Epithelial cell of esophagus (primary cell): Measurements from ENCODE around the gene RSPH9.
"Not testable (repeated sequence)": the region's sequence is repeated elsewhere in the genome, so short reads cannot be mapped to it uniquely, and the experiment has no call there.

Experiments used
- DNase-seq: peaks from one replicate; pipeline ENCODE4 v3.0.0; 2010; ENCODE audit warnings: low read depth
- H3K4me3 ChIP-seq: 2 replicates; pipeline ENCODE4 v1.5.1; 2011; ENCODE audit warnings: mild to moderate bottlenecking, low read length, control low read depth
- CTCF ChIP-seq: IDR thresholded peaks from 2 replicates; pipeline ENCODE4 v1.5.1; 2011; ENCODE audit warnings: low read depth, mild to moderate bottlenecking, low read length, control low read depth, inconsistent platforms; ENCODE audit not compliant: insufficient read depth; ENCODE audit errors: missing control alignments

Gene RSPH9

DNA sequence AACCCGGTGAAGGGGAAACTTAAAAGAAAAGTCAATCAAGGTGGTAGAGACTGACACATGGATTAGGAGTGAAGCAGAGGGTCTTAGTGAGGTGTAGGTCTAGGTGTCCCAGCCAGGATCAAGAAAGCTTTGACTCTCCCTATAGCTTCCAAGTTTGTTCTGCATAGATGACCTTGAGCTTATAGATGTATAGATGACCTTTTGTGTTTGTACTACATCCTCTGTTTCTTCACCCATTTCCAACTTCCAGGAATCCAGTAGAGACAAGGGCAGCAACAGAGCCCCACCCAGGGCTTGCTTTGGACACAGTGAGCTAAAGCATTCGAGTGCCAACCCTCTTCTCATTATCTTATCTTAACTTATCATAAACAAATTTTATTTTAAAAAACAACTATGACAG, 44.6 kb downstream of the RSPH9 start:
- no peak for TF ChIP-seq CTCF
- no peak overlapping the region for H3K4me3 ChIP-seq
- no peak for DNase-seq

DNA sequence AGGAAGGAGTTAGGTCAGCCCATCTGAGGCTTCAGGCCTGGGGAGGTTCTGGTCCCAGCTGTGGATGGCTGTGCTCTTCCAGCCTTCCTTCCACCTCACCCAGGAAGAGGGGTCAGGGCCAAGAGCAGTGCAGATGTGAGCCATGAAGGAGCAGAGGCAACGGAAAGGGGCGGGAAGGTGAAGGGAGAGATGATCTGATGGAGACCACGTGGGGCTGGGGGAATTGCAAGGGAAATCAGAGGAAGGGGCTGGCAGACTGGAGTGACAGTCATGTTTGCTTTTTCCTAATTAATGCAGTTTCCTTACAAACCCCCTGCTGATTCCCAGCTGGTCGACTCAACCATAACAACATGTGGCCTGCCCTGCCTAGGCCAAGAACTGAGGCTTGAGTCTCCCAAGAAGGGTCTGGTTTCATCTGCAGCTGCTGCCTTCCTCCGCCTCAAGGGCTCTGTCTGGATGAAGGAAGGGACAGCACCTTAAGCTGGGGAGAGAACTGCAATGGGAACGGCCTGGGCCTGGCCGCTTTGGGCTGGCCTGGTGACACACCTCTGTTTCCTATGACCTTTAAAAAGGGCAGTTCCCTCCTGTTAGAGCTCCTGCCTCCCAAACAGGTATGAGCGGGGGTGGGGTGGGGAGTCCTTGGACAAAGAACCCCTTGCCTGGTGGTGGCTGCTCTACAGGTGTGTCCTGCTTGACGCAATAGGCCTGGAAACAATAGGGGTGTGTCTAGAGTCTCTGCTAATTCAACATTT, 50.6 kb downstream of the RSPH9 start:
- no peak for TF ChIP-seq CTCF
- peak; percentile 41 for DNase-seq
- no peak overlapping the region for H3K4me3 ChIP-seq

DNA sequence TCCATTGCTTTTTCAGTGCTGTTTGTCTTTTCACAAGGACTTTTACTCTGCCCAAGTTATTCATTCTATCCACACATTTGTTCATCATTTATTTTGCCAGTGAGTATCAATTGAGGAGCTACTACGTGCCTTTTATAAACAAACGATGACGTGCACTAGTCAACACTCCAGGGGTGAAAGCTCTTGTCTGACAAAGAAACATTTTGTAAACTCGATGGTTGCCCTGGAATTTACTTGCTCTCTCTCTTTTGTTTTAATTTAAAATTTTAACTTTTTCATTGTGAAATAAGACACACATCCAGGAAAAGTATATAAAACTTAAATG, 51.1 kb downstream of the RSPH9 start:
- no peak for DNase-seq
- no peak overlapping the region for H3K4me3 ChIP-seq
- no peak for TF ChIP-seq CTCF

- H3K4me3 ChIP-seq: no peak overlapping the region
- no peak for TF ChIP-seq CTCF
- no peak for DNase-seq
Measured at GRCh38 chr6:43697421-43697820, 52.6 kb downstream of the RSPH9 start.

DNA sequence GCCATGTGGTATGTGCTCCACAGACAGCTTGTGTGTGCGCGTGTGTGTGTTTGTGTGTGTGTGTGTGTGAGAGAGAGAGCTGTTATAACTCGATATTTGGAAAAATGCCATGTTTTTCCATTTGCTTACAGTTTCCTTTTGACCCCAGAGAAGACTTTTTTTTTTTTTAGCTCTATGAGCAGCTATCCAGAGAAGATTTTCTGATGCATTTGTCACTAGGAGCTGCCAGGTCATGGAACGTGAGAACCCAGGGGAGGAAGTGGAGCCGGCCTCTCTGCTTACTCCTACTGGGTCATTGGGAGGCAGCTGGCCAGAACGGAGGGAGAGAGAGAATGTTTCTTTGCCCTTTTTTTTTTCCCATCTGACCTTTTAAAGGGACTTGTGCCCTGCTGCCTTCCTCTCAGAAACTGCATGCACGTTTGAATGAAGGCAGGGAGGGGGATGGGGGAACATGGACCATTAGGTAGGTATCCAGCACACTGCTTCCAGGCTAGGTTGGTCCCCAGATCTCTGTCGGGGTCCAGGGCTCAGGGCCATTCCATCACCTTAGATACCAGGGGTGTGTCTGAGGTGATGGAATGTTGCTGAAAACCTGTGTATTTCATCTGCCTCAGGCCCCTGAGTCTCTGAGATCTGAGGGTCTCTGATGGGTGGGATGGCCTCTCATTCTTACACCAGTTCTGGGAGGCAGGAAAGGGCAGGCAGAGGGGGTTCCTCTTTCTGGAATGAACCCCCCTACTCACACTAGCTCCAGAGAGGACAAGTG, 53.9 kb downstream of the RSPH9 start:
- no peak for DNase-seq
- TF ChIP-seq CTCF: no peak
- no peak overlapping the region for H3K4me3 ChIP-seq

GRCh38 chr6:43699564-43700186, 54.8 kb downstream of the RSPH9 start:
- H3K4me3 ChIP-seq: no peak overlapping the region
- peak; percentile 81 for DNase-seq
- no peak for TF ChIP-seq CTCF

DNA sequence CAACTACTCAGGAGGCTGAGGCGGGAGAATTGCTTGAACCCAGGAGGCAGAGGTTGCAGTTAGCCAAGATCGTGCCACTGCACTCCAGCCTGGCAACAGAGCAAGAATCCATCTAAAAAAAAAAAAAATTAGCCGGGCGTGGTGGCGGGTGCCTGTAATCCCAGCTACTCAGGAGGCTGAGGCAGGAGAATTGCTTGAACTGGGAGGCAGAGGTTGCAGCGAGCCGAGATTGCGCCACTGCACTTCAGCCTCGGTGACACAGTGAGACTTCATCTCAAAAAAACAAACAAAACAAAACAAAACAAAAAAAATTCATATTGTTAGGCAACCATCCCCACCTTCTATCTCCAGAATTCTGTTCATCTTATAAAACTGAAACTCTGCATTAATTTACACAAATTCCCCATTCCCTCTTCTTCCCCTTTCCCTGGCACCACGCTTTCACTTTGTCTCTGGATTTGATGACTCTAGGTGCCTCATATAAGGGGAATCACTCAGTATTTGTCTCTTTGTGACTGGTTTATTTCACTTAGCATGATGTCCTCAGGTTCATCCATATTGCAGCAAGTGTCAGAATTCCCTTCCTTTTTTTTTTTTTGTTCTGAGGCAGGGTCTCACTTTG, 56.2 kb downstream of the RSPH9 start:
- H3K4me3 ChIP-seq, DNase-seq: not testable (repeated sequence)
